Neural crest cell (in vitro differentiated cells): ENCODE data around the gene TRIB2. TPM values are rescaled to one million over a fixed set of nuclear protein-coding genes. Genes with fewer than 3 reads are reported as not detected.

Source experiments
- DNase-seq: peaks from one replicate; pipeline ENCODE4 v3.0.0; 2021; ENCODE audit warnings: low read depth, mixed read lengths, low spot score
- H3K27ac Mint-ChIP-seq: one replicate; pipeline ENCODE4 v1.8.0; 2021; ENCODE audit warnings: mild to moderate bottlenecking, mixed read lengths; ENCODE audit not compliant: unreplicated experiment
- H3K27me3 Mint-ChIP-seq: 2 replicates; pipeline ENCODE4 v1.8.0; 2021; ENCODE audit warnings: low read depth, mild to moderate bottlenecking, mixed read lengths
- H3K36me3 Mint-ChIP-seq: 2 replicates; pipeline ENCODE4 v1.8.0; 2021; ENCODE audit warnings: low read depth, mild to moderate bottlenecking, mixed read lengths
- H3K4me1 Mint-ChIP-seq: 2 replicates; pipeline ENCODE4 v1.8.0; 2021; ENCODE audit warnings: mixed read lengths
- H3K4me3 Mint-ChIP-seq: one replicate; pipeline ENCODE4 v1.8.0; 2021; ENCODE audit warnings: mild to moderate bottlenecking, mixed read lengths
- H3K9me3 Mint-ChIP-seq: 2 replicates; pipeline ENCODE4 v1.8.0; 2021; ENCODE audit warnings: mixed read lengths
- total RNA-seq: library from RNA; stranded (reverse); gene quantifications from 2 replicates; pipeline ENCODE4 v1.2.1, GENCODE V29; 2021
- TF ChIP-seq, protein P1 (sequence below): fragments of 200-600 bp; sonication (generic); conservative IDR thresholded peaks from 2 replicates; pipeline ENCODE4 v1.5.0; 2021; ENCODE audit warnings: antibody characterized with exemption, mild to moderate bottlenecking

The TRIB2 gene
- total RNA-seq, 1 donor from 2014 or later: 74.3 TPM

DNA sequence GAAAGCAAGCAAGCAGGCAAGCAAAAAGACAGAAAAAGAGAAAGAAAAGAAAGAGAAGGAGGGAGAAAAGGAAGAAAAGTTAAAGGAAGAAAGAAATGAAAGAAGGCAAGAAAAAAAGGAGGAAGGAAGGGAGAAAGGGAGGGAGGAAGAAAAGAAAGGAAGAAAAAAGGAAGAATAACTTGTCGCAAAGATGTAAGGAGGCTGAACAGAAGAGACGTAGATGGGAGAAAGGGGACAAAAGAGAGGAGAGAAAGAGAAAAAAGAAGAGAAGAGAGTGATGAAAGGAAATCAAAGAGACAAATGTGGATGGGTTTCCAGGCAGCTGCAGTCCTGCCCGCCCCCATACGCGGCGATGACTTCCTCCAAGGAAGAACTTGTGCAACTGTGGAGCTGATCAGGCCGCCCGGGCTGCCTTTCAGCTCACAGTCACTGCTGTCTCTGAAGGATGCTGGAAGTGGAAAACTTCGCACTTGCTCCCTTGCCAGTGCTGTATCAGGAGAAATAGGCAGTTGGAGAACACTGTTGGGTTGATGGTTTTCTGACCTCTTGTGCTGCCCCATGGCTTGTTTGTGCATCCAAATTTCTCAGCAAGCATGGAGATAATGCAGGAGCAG, 52.9 kb downstream of the TRIB2 start:
- Mint-ChIP-seq H3K9me3 (peaks cover 3% of the 10 kb centered on the region), H3K4me1 (peaks cover 32% of the 10 kb centered on the region), H3K36me3 (no peaks in the 10 kb centered on the region), H3K4me3 (no peak overlapping the region), H3K27ac (no peak overlapping the region), H3K27me3 (peaks cover 3% of the 10 kb centered on the region)
- TF ChIP-seq, protein P1, sequence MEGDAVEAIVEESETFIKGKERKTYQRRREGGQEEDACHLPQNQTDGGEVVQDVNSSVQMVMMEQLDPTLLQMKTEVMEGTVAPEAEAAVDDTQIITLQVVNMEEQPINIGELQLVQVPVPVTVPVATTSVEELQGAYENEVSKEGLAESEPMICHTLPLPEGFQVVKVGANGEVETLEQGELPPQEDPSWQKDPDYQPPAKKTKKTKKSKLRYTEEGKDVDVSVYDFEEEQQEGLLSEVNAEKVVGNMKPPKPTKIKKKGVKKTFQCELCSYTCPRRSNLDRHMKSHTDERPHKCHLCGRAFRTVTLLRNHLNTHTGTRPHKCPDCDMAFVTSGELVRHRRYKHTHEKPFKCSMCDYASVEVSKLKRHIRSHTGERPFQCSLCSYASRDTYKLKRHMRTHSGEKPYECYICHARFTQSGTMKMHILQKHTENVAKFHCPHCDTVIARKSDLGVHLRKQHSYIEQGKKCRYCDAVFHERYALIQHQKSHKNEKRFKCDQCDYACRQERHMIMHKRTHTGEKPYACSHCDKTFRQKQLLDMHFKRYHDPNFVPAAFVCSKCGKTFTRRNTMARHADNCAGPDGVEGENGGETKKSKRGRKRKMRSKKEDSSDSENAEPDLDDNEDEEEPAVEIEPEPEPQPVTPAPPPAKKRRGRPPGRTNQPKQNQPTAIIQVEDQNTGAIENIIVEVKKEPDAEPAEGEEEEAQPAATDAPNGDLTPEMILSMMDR: no peak
- no peak for DNase-seq

DNA sequence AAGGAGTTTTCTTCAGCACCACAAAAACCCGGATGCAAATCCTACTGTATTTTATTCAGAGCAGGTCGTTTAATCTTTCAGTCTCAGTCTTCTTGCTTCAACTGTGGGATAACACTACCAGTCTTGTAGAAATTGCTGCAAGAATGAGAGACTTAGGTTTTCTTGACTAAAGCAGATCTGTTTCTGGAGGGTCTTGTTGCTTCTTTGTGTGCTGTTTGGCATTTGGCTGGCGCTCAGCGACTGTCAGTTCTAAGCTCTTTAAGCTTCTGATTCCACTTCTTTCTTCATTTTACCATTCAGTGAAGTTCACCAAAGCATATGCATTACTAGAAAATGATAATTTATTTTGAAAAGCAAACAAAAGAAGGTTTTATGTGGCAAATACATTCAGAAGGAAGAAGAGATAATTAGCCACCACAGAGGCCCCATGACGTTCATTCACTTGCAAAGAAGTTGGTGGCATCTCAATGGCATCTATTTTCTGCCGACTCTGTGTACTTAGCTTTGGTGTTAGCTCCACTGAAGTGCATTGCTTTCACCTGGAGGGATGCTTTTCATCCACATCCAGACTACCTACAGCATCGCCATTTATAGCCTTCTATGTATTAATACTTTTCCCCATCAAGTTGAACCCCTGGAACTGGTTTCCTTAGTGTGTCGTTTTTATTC, 53.7 kb downstream of the TRIB2 start:
- peaks cover 33% of the 10 kb centered on the region for H3K4me1 Mint-ChIP-seq
- no peak overlapping the region for H3K4me3 Mint-ChIP-seq
- no peaks in the 10 kb centered on the region for H3K36me3 Mint-ChIP-seq
- H3K27ac Mint-ChIP-seq: no peak overlapping the region
- TF ChIP-seq, protein P1: no peak
- DNase-seq: no peak
- peaks cover 3% of the 10 kb centered on the region for H3K27me3 Mint-ChIP-seq
- H3K9me3 Mint-ChIP-seq: peaks cover 3% of the 10 kb centered on the region

DNA sequence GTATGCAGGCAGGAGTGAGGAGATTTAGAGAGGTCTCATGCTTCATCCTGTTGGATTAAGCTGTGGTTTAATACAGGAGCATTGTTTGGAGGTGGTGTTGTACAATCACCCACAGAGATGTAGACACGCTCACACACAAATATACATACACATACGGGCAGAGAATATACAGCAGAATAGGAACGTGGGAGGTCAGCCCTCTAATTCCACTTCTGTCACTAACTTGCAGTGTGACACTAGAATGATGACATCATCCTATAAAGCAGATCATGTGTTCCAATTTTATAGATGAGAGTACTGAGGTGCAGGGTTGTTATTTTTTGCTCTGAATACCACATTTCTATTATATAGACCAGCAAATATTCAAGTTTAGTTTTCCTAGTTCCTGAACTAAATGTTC, 54.4 kb downstream of the TRIB2 start:
- DNase-seq: no peak
- Mint-ChIP-seq H3K27ac (no peak overlapping the region), H3K9me3 (peaks cover 3% of the 10 kb centered on the region), H3K27me3 (peaks cover 3% of the 10 kb centered on the region), H3K4me3 (no peak overlapping the region), H3K36me3 (no peaks in the 10 kb centered on the region), H3K4me1 (peaks cover 33% of the 10 kb centered on the region)
- TF ChIP-seq, protein P1: no peak

DNA sequence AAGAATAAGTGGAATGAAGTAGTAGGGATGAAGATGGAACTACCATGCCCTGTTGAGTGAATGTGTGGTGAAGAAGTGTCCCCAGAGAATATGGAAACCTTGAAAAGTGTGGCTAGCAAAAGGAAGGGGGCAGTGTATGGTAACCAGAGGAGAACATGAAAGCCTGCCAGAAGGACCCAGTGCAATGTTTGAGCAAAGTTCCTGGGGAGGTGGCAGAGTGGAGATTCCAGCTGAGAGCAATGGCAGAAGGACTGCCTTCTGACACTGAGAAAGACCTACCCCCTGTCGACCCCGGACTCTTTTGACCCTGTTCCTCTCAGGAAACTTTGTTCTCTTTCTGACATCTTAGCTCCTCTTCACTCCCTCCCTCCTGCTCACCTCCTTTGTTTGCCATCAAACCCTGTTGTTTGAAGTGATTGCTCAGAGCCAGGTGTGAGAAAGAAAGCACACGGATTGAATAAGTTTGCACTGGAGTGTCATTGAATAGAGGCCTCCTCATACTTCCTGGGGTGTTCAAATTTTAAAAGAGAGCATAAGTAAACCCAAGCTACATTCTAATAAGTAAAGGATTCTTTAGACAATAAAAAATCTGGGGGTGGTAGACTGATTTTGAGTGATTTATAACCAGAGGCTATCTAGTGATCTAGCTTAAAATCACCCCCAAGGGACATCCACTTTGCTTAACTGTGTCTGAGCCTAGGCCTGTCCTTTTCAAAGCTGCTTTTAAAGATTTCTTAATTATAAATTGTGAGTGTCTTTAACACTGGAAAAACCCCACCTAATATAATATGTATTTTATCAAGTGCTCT, 57.1 kb downstream of the TRIB2 start:
- no peak for DNase-seq
- H3K27me3 Mint-ChIP-seq: peaks cover 3% of the 10 kb centered on the region
- peak overlapping the region; percentile 10 for H3K27ac Mint-ChIP-seq
- H3K4me3 Mint-ChIP-seq: peak overlapping the region; percentile 16
- peaks cover 36% of the 10 kb centered on the region for H3K4me1 Mint-ChIP-seq
- peaks cover 3% of the 10 kb centered on the region for H3K9me3 Mint-ChIP-seq
- no peaks in the 10 kb centered on the region for H3K36me3 Mint-ChIP-seq
- TF ChIP-seq, protein P1: no peak

DNA sequence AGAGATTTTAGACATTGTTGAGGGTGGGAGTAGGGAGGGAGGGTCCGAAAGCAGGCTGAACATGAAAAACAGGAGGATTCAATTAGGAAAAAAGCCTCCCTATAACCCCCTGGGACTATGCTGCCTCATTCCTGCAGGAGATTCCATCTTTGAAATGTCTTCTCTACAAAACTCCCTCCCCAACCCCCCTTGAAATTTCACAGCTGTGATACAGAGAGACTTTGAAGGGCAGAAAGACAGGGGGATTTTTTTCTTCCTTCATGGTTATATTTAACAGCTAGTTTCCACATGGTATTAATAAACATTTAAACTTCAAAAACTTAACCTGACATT, 57.6 kb downstream of the TRIB2 start:
- peaks cover 35% of the 10 kb centered on the region for H3K4me1 Mint-ChIP-seq
- H3K9me3 Mint-ChIP-seq: peaks cover 3% of the 10 kb centered on the region
- H3K4me3 Mint-ChIP-seq: no peak overlapping the region
- H3K27ac Mint-ChIP-seq: no peak overlapping the region
- TF ChIP-seq, protein P1: no peak
- H3K36me3 Mint-ChIP-seq: no peaks in the 10 kb centered on the region
- DNase-seq: no peak
- H3K27me3 Mint-ChIP-seq: peaks cover 2% of the 10 kb centered on the region
